Stimulated activated CD8-positive, alpha-beta memory T cell treated with anti-CD3 and anti-CD28 coated beads, Interleukin-2, amount 100 ng/mL, for 48 hours (primary cell): Measurements from ENCODE around the gene PDHX.
"Not testable (repeated sequence)": the region's sequence is repeated elsewhere in the genome, so short reads cannot be mapped to it uniquely, and the experiment has no call there.

Source experiments
- DNase-seq, 2 donors: peaks; one replicate each; pipeline ENCODE4 v3.0.0-alpha.2; 2020; ENCODE audit warnings: low read depth in 2 of 2

Gene PDHX

GRCh38 chr11:34911676-34912075 lies 4.7 kb upstream of the PDHX start:
- no peak for DNase-seq

GRCh38 chr11:34913556-34913955 lies 2.9 kb upstream of the PDHX start:
- DNase-seq = not testable (repeated sequence)

DNA sequence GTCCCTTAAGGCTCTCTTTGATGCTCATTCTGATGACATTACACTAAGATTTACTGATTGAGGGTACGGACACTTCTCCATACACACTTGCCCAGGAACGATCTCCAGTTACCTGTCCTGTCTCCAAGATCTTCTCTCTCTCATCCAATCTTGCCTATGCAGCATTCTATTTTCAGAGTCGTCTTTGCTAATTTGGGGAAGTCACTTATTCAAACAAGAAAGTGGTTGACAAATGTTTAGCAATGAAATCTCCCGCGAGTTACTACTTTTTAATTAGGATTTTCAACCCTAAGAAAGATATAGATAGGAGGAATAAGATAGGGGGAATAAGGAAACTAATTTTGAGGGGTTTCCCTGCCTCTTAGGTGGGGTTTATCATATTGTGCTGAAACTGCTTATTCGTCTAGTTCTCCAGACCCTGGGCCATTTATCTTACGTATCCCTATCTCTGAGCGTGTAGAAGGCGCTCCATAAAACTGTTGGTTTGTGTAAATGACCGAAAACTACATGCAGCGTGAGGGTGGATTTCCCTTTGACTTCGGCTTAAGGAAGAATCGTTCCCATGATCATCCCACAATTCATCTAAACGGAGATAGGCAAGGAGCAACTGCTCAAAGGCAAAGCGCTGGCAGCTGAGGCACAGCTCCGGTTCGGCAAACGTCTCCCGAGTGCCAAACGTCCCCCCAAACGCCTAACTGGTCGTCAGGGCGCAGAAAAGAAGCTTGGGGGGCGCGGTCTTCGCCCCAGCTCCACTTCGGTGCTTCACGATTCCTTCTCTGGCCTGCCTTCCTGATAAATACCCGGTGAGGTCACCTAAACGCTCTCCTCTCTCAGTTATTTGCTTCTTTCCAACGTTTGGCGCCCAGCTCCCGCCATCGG lies 1.0 kb upstream of the PDHX start:
- no peak for DNase-seq

DNA sequence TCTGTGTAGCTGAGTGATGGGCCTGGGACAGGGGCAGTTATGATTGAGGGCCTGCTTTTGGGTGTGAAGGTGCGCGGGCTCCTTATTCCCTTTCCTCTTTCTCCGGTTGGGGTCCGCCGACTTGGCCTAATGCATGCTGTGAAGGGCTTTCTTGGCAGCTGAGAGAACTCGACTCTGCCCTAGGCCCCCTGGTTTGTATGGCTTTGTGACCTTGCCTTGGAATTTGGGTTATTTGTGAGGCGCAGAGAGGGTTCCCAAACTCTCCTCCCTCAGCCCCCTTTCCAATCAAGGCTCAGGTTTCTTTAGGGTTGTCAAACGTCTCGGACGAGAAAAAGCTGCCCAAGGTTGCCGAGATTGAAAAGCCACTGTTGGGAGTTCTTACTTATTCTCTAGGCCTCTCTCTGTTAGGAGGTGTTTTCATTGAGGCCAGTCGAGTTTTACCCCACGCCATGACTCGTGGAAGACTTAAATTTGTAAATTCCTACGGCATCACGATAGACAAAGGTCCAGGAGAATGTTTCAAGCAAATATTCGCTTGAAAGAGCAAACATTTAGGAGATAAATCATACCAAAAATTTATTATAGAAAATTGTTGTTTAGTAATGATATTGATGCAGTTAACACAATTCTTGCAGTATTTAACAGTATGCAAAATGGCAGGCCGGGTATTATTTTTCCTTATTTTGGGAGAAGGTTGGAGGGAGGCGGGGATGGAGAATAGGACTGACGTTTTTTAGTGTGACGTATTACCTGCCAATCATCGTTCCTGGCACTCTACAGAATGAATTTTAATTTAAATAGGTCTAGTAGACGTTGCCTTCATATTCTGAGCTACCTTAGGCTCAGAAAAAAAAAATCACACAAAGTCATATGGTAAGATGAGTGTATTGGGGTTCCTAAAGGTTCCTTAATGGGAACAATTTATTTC lies 689 bp downstream of the PDHX start:
- no peak for DNase-seq

GRCh38 chr11:34921156-34921555 lies 4.7 kb downstream of the PDHX start:
- DNase-seq = no peak

DNA sequence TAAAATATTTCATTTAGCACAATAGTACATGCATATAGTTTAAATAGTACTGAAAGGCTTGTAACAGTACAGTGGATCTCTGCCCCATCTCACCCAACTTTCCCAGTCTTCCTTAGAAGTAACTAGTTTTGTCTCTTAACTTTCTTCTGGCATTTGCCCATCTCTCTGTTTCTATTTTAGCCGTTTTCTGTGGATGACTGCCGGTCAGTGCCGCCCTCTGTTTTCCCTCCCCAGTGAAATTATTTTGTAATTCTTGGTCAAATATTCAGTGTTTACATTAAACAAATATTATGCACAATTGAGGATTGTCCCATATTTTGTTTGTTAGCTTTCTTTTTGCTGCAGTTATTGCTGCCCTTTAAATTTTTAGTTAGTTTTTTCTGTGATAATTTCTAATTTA lies 8.3 kb downstream of the PDHX start:
- DNase-seq = no peak

DNA sequence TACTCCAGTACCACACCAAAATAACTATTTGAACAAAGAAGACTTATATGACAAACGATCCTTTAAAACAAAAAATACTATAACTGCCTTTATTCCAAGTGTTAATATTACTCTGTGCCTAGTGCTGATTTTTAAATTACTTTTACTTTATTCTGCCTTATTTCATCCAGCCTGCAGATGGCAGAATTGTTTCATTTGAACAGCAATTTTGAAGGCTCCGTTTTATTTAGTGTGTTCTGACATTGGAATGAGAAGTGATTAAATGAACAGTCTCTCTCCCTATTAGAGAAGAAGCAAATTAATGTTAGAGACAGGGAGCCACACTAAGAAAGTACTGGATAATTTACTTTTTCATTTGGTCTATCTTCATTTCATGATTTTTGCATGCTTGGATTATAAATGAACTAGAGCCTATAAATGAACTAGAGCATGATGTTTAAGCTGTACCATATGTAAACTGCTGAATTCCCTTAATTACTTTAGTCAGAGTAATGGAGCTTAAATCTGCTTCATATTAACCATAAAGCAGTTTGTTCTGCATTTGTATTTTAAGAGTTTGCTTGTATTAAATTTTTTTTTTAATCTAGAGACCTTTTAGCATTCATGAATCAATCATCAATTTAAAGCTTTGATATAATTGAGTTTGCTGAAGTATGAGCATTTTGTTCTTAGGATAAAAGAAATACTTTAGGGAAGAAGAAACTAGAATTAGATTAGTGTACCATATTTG lies 9.8 kb downstream of the PDHX start:
- DNase-seq = no peak

DNA sequence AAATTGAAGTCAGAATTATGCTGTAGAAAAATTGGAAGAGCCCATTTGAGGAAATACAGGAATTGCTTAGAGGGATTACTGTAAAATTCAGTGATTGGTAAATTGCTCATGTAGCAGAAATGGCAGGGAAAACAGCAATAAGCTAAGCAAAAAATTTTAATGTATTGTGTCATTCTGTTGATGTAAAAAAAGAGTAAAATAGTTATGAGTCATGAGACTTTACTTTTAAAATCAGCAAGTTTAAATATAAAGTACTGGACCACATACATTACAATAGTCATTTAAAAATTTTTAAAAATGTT lies 10.4 kb downstream of the PDHX start:
- DNase-seq = no peak

GRCh38 chr11:34928268-34928959 lies 12.0 kb downstream of the PDHX start:
- no peak for DNase-seq

GRCh38 chr11:34928960-34929680 lies 12.7 kb downstream of the PDHX start:
- no peak for DNase-seq

GRCh38 chr11:34929794-34930763 lies 13.7 kb downstream of the PDHX start:
- no peak for DNase-seq

GRCh38 chr11:34936945-34937629 lies 20.7 kb downstream of the PDHX start:
- DNase-seq = no peak

GRCh38 chr11:34938611-34939010 lies 22.2 kb downstream of the PDHX start:
- DNase-seq = no peak

DNA sequence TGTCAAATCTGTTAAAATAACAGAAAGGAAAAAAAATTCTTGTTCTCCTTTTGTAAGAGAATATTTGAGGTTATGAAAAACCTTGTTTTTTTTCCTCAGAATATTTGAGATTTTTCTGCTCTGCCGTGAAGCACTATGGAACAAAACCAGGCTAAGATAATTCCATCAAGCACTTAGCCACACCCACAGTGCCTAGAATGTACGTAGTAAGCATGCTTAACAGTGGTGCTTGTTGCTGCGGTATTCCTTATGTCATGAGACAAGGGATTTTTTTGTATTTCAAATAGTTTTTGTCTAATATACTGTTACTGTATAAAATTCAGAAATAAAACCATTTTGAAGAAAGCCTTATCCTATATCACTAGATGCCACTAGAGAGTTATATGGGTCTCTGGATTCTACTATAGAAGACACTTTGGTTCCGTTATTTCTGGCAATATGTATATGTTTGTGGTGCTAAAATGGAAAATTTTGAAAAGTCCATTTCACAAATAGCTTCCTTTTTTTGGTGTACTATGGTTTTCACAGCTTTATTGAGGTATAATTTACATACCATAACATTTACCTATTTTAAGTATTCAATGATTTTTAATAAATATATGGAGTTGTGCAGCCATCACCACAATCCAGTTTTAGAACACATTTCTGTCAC lies 23.7 kb downstream of the PDHX start:
- no peak for DNase-seq

DNA sequence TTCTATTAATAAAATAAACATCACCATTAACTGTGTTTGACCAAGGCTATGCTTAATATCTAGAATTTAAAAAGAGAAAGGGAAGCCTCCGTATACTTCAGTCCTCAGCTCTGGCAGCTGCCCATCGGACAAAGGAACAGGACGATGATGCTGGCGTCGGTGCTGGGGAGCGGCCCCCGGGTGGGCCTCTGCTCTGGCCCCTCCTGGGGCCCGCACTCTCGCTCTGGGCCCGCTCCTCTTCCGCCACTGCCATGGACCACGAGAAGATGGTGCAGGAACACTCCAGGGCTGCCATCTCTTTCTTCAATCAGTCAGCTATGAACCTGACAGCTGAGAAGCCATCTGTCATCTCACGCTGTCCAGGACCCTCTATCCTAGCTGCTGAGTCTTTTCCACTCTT lies 25.3 kb downstream of the PDHX start:
- DNase-seq = no peak

DNA sequence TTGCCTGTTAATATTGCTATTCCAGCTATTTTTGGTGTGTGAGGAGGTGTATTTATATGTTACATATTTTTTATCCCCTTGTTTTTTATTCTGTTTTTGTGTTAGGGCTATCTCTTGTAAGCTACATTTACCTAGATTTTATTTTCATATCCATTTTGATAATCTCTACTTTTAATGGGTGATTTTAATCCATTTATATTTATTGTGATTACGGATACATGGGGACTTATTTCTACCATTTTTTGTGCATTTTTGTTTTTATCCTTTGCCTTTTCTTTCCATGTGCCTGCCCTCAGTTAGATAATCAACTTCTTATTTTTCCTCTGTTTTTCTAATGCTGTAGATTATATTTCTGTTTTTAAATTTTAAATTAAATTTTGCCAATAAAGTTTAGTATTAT lies 28.3 kb downstream of the PDHX start:
- DNase-seq = no peak

DNA sequence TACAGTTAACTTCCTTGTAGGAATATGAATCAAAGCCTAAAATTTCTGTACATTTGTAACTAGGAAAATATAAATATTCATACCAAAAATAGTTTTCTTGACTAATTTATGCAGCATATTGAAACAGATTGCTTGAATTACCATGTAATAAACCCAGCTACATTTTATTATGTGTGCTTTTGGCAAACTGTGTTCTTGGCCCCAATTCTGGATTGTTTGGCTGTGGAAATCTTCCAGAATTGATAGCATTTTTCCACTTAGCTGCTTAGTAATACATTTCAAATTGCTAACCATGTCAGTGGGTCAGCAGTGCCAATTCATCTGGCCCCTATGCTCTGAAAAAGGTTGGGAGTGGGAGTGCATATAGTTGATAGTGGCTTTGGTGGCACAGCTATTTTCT lies 32.3 kb downstream of the PDHX start:
- DNase-seq = no peak

DNA sequence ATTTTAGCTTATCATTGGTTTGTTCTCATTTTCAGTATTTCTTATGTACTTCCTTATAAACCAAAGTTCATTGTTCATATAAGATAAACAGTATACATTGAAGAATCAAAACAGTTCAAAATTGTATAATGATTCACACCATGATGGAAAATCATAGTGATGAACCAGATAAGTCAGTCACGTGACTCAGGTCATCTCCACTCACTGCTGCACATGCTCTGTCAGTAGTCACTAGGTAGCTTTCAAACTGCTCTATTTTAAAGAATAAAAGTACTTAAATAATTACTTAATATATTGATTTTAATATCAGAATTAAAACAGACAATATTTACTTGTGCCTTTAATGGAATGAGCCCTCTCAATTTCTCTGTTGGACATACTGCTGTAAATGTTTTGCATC lies 37.5 kb downstream of the PDHX start:
- DNase-seq = no peak

GRCh38 chr11:34957206-34957605 lies 40.8 kb downstream of the PDHX start:
- no peak for DNase-seq
